Astrocyte of the spinal cord (primary cell): Measurements from ENCODE around the gene AKT1.
"Not testable (repeated sequence)": the region's sequence is repeated elsewhere in the genome, so short reads cannot be mapped to it uniquely, and the experiment has no call there.

Experiments used
- DNase-seq: peaks from one replicate; pipeline ENCODE4 v3.0.0; 2011; ENCODE audit warnings: low read depth, low spot score
- H3K4me3 ChIP-seq: 2 replicates; pipeline ENCODE4 v1.5.1; 2011; ENCODE audit warnings: low read depth, mild to moderate bottlenecking, low read length, moderate library complexity
- in situ Hi-C: cut with HindIII; loops from 2 replicates; pipeline ENCODE4 v1.10.0; 2017; ENCODE audit warnings: low sequenced_read_pairs
- TF ChIP-seq, protein P1 (sequence below): IDR thresholded peaks from 2 replicates; pipeline ENCODE4 v1.5.1; 2012; ENCODE audit warnings: low read depth, mild to moderate bottlenecking, low read length, inconsistent platforms

The AKT1 gene

DNA sequence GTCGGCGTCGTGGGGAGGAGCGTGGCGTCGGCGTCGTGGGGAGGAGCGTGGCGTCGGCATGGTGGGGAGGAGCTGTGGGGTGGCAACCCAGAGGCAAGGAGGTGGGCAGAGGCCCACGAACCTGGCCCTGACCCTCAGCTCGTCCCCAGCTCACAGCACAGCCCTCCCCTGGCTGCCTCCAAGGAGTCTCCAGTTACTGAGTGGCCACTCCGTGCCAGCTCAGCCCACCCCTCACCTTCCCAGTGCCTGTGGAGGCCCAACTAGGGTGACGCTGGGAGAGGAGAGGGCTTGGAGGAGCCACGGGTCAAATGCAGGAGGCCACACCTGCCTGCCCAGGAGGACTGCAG lies 65.7 kb downstream of the AKT1 start:
- H3K4me3 ChIP-seq, result no peak overlapping the region
- DNase-seq, result no peak
- in situ Hi-C loops, result no loop called here
- TF ChIP-seq, protein P1, sequence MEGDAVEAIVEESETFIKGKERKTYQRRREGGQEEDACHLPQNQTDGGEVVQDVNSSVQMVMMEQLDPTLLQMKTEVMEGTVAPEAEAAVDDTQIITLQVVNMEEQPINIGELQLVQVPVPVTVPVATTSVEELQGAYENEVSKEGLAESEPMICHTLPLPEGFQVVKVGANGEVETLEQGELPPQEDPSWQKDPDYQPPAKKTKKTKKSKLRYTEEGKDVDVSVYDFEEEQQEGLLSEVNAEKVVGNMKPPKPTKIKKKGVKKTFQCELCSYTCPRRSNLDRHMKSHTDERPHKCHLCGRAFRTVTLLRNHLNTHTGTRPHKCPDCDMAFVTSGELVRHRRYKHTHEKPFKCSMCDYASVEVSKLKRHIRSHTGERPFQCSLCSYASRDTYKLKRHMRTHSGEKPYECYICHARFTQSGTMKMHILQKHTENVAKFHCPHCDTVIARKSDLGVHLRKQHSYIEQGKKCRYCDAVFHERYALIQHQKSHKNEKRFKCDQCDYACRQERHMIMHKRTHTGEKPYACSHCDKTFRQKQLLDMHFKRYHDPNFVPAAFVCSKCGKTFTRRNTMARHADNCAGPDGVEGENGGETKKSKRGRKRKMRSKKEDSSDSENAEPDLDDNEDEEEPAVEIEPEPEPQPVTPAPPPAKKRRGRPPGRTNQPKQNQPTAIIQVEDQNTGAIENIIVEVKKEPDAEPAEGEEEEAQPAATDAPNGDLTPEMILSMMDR, result no peak

DNA sequence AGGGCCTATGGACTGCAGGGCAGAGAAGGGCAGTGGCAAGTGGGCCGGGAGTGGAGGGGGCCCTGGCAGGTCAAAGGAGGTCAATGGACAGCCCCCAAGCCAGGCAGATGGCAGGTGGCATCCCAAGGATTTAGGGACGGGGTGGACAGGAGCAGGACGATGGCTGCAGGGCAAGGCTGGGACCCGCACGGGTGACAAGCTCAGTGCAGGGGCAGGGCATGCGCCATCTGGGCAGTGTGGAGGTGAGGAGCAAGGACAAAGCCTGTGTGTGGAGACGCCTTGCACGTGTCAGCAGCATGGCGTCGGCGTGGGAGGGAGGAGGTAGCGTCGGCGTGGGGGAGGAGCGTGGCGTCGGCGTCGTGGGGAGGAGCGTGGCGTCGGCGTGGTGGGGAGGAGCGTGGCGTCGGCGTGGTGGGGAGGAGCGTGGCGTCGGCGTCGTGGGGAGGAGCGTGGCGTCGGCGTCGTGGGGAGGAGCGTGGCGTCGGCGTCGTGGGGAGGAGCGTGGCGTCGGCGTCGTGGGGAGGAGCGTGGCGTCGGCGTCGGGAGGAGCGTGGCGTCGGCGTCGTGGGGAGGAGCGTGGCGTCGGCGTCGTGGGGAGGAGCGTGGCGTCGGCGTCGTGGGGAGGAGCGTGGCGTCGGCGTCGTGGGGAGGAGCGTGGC lies 66.2 kb downstream of the AKT1 start:
- H3K4me3 ChIP-seq, DNase-seq, in situ Hi-C loops: not testable (repeated sequence)

DNA sequence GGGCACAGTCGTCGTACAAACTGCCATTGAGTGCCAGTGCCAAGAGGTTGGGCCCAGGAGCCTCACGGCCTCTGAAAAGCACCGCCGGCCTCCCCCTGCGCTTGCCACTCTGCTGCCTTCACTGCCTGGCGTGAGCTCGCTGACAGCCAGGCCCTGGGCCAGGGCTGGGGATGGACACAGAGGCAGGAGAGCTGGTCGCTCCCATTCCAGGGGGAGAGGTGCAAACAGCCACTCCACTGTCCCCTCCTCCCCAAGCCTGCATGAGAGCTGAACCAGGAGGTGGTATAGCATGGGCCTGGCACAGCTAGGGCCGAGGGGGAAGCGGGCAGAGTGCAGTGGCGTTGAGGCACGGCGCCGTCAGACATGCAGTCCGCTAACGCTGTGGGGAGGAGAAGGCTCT lies 66.9 kb downstream of the AKT1 start:
- no peak for DNase-seq
- in situ Hi-C loops, result no loop called here
- TF ChIP-seq, protein P1, result no peak
- H3K4me3 ChIP-seq, result no peak overlapping the region

DNA sequence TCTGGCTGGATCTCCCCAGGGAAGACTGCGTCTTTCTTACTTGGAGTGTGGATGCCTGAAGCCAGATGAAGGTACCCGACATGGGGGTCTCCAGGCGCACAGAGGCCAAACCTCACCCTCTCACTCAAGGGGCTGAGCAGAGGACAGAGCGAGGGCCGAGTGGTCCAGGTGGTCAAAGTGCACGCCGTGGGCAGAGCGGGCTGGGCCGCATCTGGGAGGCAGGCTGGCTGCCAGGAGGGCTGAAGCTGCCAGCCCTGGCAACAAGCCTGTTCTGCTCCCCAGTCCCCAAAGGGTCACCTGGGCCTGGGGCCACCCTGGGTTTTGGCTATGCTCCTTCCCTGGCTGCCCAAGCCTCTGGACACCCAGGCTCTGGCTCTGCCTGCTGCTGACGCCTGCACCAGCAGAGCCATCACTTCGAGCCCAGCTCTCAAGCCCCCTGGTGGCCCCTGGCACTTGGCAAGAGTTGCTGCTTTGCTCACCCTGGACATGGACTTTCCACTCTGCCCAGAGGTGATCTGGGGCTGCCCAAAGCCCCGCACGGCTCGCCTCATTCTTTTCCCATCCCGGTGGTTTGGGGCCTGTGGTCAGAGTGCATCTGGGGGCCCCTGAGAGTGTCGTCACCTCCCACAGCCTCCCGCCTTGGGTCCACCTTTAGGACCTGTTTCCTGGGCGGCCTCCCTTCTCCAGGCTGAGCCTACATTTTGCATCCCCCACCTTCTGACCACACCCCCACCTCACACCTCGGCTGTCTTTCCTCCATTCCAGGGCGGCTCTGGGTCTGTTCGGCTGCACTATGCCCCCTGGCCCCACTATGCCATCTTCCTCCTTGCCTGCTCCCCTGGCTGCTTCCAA lies 68.7 kb downstream of the AKT1 start:
- DNase-seq, result no peak
- TF ChIP-seq, protein P1, result peak; percentile 16
- in situ Hi-C loops, result no loop called here
- H3K4me3 ChIP-seq, result no peak overlapping the region

DNA sequence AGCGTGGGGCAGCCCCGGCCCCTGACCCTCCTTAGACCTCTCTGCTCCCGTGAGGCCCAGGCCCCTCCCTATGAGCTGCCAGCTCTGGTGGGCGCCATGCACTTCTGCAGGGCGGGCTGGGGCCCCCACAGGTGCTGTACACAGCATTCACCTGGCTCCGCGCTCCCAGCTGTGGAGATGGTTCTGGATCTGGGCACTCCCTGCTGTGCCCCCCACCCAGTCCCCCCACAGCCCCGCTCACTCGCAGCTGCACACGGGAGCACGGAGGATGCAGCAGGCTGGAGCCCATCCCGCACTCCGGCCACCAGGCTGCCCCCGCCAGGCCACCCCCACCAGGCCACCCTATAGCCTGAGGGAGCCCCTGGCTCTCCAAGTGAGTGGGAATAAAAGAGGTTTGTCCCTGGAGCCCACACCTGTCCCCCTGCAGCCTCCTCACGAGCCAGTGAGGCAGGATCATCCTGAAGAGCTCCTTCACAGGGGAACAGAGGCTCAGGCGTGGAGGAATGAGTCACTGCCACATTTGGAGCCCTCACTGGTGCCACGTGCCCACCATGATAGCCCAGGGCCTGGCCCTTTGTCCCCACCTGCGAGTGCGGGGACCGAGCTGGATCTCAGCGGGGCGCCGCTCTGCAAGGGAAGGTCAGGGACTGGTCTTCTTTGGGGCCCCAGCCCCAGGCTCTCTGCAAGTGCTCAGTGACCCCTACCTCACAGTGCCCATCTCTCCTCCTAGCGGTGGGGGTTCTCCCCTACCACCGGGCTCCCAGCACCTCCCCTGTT lies 69.6 kb downstream of the AKT1 start:
- TF ChIP-seq, protein P1, result no peak
- no peak overlapping the region for H3K4me3 ChIP-seq
- no peak for DNase-seq
- in situ Hi-C loops, result no loop called here

DNA sequence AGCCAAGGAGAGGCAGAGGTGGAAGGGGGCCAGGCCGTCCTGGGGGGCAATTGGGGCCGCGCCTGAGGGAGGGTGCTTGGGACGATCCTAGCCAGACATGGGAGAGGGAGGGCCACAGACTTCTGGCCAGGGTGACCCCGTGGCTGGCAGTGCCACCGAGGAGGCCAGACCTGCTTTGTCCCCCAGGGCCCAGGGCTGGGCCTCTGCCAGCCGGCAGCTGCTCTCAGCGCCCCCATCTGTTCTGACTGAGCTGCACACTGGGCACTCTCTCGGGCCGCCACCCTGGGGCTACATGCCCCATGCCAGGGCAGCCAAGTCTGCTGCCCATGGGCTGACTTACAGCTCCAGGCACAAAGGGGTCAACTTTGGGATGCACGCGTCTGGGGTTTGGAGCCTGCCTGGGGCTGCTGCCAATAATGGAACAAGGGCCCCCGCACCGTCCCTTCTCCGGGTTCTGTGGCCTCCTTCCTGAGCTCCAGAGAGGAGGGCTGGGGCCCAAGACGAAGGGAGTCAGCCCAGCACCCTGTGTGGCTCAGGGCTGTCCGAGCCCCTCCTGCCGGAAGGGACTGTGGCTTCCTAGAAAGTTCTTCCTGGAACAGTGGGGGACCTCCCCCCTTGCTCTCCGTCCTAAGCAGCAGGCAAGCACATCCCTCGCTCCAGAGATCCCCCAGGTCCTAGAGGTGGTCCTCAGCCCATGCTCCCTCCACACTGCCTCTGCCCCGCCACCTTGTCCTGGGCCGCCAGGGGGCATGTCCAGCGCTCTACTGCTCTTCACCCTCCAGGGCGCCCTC lies 70.4 kb downstream of the AKT1 start:
- H3K4me3 ChIP-seq, result peak overlapping the region; percentile 24
- TF ChIP-seq, protein P1, result peak; percentile 32
- peak; percentile 33 for DNase-seq
- in situ Hi-C loops, result no loop called here
